HG03045 (cell line): ENCODE data around the gene NTM.
"Not testable (repeated sequence)": the region's sequence is repeated elsewhere in the genome, so short reads cannot be mapped to it uniquely, and the experiment has no call there.

Experiments used
- ATAC-seq: cut with Tn5 transposase; IDR thresholded peaks from one replicate; pipeline ENCODE4 v1.9.1; 2021; ENCODE audit warnings: mild to moderate bottlenecking, moderate library complexity; ENCODE audit not compliant: unreplicated experiment

The NTM gene

DNA sequence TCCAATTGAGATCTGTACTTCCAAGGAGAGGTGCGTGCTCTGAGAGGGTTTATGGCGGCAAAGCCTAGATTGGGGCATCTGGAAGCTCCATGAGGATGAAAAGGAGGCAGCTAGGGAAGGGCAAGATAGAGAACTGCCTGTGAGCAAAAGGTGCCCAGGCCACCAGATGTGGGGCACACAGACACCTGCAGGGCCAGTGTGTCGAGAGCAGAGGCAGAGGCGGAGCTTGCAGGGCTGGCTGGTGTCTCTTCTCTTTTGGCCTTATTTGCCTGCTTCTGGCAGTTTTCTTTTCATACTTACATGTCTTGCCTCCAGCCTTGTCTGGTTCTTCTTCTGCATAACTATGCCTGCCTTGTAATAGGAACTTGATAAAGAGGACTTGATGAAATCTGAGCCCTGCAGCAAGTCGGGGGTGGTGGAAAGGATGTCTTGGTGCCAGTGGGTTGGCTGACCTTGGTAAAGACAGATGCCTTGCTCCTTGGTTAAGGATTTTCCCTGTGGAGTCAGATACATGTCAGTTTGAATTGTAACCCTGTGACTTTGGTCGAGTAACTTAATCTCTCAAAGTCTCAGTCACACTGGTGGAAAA lies 680.3 kb downstream of the NTM start:
- ATAC-seq, result no peak

DNA sequence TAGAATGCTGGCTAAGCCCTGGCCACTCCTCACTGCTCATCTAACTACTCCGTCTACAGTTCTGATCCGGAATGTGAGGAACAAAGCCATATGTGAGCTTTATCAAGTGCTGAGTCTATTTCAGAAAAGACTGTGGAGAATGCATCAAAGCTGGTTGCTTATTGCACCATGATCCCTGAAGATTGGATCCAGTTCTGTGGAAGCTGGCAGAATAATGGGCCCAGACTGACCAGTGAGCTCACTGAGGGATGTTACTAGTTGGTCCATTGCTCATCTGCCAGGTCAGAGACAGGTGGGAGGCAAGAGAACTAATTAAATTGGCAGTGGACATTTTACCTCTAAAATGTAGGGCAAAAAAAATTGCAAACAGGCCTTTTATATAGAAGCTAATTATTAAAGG lies 681.3 kb downstream of the NTM start:
- ATAC-seq, result no peak

DNA sequence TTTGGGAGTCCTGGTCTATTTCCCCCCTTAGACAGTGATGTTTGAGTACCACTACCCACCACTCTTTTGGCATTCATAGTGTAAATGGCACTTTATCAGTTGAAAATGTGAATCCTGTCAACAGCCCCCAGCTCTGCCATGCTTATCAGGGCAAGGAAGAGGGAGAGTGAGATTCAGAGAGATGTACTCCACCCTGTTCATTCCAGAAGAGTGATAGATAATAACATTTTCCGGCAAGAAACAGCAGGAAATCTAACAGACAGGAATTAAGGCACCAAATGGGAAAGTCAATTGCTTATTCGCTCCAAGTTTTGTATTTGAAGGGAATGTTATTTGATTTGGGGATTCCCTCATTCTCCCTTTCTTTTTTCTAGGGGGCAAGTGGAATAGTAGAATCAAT lies 681.9 kb downstream of the NTM start:
- ATAC-seq, result no peak

DNA sequence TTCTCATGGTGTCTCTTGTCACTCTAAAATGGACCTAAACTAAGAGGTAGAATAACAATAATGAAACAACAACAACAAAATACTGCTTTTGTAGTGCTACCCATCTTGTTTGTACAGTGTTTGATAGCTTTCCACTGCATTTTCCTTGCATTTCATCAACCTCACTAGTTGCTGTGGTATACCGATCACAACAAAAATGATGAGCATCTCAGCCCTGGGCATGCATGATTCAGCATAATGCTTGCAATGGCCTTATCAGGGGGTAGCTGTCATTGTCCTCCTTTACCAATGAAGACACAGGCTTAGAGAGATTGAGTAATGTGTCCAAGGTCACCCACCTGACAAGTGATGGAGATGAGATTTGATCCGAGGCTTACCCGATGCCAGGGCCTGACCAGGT lies 682.5 kb downstream of the NTM start:
- no peak for ATAC-seq

DNA sequence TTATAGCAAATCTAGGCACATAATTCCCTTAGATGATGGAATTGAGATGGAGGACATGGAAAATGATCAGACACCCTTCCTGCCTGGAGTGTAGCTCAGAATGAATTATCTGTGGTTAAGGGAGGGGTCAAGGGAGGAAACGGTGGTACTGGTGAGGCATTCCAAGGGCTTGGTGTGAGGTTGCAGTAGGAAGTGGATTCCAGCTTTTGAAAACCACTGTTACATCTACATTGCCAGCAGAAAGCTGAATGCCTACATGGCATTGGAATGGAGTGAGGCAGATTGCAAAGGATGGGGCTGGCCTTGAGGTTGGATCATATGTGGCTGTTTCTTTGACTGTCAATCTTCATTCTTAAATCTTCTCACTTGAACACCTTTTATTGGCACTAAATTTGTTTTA lies 684.4 kb downstream of the NTM start:
- ATAC-seq, result no peak

DNA sequence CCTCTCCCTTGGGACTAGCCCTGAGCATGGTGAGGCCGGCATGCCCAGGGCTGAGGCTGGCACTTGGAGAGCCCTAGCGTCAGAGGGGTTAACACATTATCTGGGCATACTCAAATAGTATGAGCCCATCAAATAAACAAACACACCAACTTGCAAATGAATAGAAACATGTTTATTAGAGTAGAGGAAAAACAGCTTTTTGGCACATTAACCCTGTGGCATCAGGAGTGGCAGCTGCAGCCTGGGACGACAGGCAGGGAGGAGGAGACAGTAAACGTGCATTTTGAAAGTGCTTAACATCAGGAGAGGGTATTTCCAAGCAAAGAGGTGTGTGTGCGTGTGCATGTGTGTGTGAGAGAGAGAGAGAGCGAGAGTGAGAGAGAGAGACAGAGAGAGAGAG lies 684.9 kb downstream of the NTM start:
- ATAC-seq, result no peak

DNA sequence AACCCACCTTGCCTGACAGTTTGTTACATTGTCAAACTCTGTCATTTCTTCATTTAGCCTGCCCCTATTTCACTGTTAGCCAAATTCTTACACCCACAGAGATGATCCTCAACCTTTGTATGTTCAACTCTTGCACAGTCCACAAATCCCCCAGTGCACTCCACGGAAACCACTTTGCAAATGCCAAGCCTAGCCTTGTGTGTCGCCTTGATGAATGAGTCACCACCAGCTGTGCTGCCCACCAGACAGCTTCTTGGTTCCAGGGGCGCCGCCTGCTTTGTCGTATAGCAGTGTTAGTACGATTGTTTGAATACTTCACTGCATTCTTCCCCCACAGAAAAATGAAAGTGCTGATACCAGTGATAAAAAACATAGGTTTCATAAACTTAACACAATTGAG lies 686.3 kb downstream of the NTM start:
- no peak for ATAC-seq

DNA sequence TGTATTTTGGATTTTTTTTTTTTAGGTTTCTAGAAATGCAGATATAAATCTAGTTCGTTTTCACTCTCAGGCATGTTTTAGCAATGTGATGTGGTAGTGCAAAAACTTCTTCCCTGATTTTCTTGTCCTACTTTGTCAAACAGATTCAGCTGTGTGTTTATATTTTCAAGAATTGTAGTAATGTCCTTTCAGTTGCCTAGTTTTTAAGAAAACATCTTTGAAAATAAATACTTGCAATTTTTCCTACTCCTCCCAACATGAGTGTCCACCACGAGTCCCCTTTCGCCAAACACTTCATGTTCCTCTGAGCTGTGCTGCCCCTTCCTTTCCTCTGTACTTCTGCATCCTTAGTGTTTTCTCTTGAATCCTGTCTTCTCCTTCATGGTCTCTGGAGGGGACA lies 686.9 kb downstream of the NTM start:
- no peak for ATAC-seq

DNA sequence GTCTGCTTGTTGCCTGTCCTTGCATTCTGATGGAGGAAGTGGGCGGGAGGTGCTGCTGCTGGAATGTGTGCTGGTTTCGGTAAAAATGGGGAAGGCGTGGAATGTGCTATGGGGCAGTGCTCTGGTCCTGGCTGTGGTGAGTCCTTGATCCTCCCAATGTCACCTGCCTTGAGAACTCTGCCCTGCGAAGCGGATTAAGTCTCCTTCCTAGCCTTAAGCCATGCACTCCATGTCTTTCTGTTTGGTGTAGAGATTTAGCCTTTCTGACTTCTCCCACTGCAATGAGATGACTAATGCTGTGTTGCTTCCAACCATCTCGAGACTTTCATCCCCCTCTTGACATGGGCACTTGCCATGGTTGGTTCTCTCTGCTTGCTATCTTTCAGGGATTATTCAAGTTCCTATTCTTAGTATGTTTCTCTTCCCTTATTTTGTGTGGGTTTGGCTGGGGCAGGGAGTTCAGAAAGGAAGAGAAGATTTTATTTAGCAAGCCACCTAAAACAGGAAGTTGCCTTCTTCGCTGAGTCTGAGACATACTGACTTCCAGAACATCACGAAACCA lies 687.9 kb downstream of the NTM start:
- no peak for ATAC-seq

DNA sequence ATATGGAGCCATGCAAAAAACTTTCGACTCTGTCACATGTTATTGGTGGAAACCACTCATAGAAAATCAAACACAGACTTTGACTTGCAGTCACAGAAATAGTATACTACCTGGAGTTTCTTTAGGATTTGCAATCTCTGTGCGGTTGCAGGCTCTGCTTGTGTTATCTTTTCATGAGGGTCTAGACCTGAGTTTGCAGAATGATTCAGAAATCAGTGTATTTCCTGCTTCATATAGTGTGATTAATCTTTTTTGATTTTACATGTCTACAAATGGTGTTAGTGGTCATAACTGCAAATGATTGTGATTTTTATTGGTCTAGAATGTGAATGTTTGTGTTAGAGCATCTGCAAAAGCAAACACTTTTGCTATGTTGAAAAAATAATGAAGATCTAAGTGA lies 690.2 kb downstream of the NTM start:
- no peak for ATAC-seq

DNA sequence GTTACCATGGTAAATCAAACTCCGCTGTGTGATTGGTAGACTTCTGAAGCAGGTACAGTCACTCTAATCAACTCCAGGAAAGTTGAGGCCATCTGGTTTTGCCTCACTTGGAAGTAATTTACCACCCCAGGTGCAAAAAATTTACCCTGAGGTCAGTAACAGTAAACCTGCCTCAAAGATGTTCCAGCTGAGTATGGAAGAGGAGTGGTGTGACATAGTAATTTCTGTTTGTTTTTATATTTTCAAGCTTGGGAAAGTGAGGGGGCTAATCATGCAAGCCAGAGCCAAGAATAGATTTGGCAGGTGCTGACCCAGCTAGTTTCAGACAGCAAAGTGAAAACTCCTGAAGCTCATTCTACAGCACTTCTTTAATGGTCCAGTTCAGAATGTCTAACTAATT lies 691.6 kb downstream of the NTM start:
- ATAC-seq, result no peak

DNA sequence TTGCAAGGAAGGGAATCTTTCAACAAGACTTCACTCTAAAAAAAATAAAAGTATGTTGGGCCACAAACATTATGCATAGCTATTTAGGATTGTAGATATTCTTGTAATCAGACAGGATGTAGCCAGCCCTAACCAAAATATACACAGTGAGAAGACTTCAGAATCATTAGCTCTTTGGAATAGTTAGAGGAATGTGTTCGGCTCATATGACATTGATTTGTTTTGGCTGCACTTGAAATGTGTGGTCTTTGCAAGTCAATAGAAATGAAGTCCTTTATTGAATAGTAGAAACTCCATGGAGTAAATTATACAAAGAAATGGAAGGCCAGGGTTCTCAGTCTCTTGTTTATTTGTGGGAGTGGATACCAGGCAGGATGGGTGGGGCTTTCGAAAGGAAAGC lies 692.1 kb downstream of the NTM start:
- no peak for ATAC-seq

DNA sequence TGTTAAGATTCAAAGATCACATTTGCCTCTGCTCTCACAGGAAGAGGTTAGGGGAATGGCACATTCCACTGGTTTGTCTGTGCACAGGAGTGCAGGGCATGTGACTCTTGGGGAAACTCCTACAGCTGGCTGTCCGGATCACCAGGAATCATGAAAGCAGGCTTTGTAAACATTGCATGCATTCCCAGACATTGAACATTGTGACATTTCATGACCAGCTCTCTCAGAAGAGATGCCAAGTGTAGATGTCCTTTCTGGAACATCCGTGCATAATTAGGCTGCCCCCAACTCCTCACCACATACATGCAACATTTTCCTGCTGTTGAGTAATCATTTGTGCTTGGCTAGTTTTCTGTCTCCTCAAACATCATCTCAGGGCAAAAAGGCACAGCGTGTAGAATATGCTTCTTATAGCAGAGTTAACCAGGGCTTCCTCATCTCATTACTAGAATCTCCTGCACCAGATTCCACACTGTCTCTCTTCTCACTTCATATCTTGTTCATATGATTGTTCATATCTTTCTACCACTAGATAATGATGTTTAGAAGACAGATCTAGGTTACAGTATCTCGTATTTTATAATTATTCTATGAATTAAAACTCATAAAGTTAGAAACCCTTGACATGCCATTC lies 694.7 kb downstream of the NTM start:
- ATAC-seq, result no peak

DNA sequence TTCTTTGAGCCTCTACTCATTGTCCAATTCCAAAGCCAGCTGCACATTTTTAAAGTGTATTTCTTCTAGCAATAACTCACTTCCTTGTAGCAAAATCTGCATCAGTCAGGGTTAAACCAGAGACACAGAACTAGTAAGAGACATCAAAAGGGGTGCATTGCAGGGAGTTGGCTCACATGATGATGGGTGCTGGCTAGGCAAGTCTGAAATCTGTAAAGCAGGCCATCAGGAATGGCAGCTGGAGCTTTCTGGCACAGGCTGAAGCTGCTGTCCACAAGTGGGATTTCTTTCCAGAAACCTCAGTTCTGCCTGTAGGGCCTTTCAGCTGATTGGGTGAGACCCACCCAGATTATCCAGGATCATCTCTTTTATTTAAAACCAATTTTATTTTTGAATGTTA lies 698.1 kb downstream of the NTM start:
- no peak for ATAC-seq

DNA sequence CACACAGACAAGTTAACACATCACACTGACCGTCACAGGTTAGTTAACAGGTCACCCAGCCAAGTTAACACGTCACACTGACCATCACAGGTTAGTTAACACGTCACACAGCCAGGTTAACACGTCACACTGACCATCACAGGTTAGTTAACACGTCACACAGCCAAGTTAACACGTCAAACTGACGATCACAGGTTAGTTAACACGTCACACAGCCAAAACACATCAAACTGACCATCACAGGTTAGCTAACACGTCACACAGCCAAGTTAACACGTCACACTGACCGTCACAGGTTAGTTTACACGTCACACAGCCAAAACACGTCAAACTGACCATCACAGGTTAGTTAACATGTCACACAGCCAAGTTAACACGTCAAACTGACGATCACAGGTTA lies 699.2 kb downstream of the NTM start:
- ATAC-seq, result not testable (repeated sequence)

DNA sequence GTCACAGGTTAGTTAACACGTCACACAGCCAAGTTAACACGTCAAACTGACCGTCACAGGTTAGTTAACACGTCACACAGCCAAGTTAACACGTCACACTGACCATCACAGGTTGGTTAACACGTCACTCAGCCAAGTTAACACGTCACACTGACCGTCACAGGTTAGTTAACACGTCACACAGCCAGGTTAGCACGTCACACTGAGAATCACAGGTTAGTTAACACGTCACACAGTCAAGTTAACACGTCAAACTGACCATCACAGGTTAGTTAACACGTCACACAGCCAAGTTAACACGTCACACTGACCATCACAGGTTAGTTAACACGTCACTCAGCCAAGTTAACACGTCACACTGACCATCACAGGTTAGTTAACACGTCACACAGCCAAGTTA lies 700.5 kb downstream of the NTM start:
- not testable (repeated sequence) for ATAC-seq

DNA sequence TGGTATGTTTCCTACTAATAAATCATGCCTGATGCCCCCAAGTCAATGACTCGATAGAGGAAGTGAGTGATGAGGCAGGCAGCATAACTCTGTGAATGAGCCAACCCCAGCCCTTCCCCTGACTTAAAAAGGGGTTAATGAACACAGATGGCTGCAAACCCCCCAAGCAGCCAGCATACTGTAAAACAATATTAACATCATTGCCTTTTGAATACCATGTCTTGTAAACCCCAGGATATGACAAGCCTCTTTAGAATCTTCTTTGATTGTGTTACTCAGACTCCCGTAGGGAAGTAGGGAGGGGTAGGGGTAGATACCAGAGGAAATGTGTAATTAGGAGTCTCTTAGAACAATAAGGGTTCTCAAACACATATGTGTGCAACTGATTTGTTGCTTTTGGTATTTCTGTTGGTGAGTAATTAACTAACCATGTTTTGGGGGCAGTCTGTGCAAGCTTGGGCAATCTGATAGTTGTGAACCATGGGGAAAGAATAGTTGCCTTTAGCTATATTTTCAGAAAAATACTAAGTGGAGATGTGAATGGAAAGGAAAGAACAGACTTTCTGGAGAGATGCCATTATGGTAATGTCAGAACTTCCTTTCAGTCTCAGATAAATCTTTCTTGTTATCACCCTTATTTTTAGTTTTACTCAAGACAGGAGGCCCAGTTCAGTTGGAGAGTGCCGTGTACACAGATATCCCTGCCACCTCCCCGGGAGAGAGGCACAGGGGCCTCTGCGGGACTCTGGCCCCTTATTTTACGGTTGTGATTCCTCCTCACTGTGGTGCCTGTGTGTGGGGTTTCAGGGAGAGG lies 701.8 kb downstream of the NTM start:
- ATAC-seq, result no peak

DNA sequence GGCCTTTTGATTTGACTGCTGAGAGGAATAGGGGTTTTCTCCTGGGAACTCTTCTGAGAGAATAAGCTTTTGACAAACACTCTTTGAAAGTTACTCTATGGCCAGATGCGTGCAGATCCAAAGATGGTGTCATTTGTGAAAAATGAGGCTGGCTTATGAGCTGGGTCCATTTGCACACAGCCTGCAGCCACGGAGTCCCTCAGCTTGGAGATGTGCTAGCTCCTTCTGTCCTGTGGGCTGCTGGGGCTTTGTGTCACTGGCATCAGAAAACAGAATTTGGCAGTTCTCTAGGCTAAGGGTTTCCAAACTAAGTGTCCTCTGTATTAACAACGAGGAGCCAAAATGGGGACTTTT lies 702.4 kb downstream of the NTM start:
- ATAC-seq, result no peak

DNA sequence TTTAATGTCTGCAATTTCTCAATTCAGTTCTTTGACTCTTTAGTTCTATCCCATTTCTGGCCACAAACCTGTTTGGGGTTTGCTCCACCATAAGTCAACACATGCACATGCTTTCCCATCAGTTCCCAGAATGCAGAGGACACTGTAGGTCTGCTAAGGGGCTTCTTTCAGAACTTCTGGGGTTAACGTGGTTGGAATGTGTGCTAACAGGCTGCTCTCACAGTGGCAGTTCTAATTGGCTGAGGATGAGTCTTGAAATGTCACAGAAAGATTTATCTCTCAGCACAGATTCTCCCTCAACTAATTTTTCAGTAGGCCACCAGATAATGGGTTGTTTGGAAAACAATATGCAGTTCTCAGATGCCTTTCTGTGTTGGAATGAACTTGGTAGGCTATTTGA lies 703.4 kb downstream of the NTM start:
- ATAC-seq, result no peak

DNA sequence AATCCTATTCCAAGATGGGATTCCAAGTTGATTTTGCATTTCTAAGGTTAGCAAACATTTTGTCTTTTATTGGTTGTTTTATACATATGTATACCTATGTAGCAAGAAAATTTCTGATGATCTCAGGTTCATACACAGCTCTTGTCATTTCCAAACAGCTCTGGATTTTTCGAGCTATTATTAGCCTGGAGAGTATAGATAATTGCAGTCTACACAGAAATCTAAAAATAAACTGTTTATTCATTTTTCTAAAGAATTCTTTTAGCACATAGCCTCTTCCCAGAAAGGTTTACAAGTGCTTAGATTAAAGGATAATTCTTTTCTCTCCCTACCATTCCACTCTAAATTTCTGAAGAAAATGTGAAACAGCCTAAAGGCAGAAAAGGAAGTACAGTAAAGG lies 705.0 kb downstream of the NTM start:
- ATAC-seq, result no peak

DNA sequence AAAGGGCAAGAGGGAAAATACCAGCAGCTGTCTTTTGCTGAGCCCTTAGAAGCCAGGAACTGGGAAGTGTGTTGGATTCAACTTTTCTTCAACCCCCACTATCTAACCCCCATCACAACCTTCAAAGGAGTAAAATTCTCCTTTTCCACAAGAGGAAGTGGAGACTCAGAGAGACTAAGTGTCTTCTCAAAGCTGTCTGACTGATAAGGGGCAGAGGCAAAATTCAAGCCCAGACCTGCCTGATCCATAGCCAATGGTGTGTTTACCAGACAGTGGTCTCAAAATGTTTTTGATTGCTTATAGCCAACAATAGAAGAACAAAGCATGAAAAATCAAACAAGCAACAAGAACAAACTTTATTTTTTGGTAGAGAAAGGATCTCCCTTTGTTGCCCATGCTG lies 707.0 kb downstream of the NTM start:
- ATAC-seq, result no peak
